ENCODE measurements around the gene ZFP3.
"Not testable (repeated sequence)": the region's sequence is repeated elsewhere in the genome, so short reads cannot be mapped to it uniquely, and the experiment has no call there.

ZFP3 gene

DNA sequence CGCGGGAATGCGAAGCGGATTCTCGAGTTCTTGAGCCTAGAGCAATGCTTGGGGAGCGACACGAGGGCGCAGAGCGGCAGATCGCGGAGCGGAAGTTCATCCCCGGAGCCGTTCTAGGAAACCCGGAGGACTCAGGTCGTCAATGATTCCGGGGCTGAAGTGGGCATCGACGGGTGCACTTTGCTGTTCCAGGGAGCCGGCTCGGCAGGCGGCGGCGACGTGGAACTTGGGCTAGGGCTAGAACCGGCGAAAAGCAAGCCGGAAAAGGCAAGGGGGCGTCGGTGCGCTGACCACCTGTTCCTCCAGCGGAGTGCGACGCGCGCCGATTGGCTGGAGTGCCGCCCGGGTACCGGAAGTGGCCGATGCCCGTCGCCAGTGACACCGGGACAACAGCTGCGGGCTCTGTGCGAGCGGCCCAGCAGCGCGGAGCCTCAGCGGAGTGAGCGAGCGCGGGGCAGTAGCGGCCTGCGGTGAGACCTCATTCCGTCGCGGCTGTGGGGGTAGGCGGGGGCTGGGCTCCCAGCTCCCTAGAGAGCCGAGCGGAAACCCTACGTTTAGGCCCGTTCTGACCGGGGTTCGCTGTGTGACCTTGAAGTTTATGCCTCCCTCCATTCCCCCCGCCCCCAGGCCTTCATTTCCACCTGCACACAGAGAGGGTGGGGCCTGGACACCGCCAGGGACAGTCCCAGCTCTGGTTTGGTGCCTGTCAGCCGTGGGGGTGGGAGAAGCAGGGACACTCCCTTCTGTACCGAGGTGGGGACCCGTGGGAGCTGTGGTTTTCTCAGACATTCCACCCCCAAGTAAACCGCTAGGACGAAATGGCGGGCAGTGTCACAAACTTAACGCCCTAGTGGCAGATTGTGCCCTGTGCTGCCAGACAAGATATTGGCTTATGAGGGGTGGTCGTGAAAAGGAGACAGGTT lies at the start of gene ZFP3:
ZFP3 (plus strand) TSS at position 362 of the 923 bp plus-strand sequence. CDS start 13,038 bp downstream, outside the sequence.
- TF ChIP-seq, protein P1, sequence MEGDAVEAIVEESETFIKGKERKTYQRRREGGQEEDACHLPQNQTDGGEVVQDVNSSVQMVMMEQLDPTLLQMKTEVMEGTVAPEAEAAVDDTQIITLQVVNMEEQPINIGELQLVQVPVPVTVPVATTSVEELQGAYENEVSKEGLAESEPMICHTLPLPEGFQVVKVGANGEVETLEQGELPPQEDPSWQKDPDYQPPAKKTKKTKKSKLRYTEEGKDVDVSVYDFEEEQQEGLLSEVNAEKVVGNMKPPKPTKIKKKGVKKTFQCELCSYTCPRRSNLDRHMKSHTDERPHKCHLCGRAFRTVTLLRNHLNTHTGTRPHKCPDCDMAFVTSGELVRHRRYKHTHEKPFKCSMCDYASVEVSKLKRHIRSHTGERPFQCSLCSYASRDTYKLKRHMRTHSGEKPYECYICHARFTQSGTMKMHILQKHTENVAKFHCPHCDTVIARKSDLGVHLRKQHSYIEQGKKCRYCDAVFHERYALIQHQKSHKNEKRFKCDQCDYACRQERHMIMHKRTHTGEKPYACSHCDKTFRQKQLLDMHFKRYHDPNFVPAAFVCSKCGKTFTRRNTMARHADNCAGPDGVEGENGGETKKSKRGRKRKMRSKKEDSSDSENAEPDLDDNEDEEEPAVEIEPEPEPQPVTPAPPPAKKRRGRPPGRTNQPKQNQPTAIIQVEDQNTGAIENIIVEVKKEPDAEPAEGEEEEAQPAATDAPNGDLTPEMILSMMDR (IDR thresholded peaks at IDR 0.05; ENCODE audit: low read depth, low read length): peak; percentile 6
- DNase-seq (ENCODE audit: low read depth, low spot score): peak; percentile 82
- in situ Hi-C loops (cut with HindIII; ENCODE audit: low sequenced_read_pairs): no loop called here
- peak within 1 kb of the TSS; percentile 68 for H3K4me3 ChIP-seq (ENCODE audit: low read depth, low read length)

DNA sequence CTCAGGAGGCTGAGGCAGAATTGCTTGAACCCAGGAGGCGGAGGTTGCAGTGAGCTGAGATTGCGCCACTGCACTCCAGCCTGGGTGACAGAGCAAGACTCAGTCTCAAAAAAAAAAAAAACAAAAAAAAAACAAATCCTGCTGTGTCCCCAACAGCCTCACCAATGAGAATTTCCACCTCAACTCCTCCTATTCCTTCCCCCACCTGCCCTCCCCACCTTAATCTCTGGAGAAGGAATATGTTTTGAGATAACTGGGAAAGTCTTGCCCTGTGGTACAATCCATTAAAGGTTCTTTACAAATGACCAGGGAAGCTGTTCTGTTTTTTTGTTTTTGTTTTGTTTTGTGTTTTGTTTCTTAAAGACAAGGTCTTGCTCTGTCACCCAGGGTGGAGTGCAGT lies 48.1 kb upstream of the ZFP3 start:
- in situ Hi-C loops (cut with HindIII; ENCODE audit: low sequenced_read_pairs); H3K4me3 ChIP-seq (ENCODE audit: low read depth, low read length); DNase-seq (ENCODE audit: low read depth, low spot score): not testable (repeated sequence)

DNA sequence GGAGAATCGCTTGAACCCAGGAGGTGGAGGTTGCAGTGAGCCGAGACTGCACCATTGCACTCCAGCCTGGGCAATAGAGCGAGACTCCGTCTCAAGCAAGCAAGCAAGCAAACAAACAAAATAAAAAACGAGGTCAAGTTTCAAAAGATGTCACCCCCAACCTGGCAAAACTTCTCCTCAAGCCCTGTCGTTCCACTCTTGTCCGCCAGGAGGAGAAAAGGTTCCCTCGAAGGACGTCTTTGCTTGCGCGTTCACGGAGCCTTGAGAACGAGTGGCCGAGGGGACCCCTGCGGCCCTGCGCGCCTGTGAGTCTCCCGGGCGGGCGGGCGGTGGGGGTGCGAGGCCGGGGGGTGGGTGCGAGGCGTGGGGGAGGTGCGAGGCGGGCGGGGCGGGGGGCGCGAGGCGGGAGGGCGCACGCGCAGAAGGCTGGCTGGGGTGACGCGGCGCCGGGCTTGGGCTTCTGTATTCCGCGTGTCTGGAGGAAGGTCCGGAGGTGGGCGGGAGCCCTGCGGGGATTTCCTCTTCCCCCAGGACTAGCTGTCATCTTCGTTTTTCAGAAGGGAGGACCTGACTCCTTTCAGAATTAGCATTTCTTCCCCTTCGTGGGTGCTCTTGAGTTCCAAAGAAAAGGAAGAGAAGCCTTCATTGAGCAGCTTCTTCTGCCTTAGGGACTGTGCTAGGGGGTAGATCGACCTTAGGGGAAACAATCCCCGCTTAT lies 46.7 kb upstream of the ZFP3 start:
- in situ Hi-C loops (cut with HindIII; ENCODE audit: low sequenced_read_pairs): no loop called here
- TF ChIP-seq, protein P1 (IDR thresholded peaks at IDR 0.05; ENCODE audit: low read depth, low read length): peak; percentile 85
- H3K4me3 ChIP-seq (ENCODE audit: low read depth, low read length): peak overlapping the region; percentile 14
- DNase-seq (ENCODE audit: low read depth, low spot score): peak; percentile 70

DNA sequence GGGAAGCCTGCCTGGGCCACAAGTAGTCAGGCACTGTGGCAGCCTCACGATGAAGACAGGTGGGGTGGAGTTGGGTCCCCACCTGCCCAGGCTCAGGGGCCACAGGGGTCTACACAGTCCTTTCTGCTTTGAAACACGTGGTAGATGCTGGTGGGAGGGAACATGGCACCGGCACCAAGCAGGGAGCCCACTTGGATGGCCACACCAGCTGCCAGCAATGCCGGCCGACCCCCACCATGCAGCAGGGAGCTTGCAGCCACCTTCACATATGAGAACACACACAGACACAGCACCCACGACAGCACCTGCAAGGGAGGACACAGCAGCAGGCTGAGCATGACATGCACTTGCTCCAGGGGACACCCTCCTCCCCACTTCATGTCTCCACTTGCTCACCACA lies 45.4 kb upstream of the ZFP3 start:
- in situ Hi-C loops (cut with HindIII; ENCODE audit: low sequenced_read_pairs): no loop called here
- TF ChIP-seq, protein P1 (IDR thresholded peaks at IDR 0.05; ENCODE audit: low read depth, low read length): no peak
- no peak for DNase-seq (ENCODE audit: low read depth, low spot score)
- H3K4me3 ChIP-seq (ENCODE audit: low read depth, low read length): no peak overlapping the region

DNA sequence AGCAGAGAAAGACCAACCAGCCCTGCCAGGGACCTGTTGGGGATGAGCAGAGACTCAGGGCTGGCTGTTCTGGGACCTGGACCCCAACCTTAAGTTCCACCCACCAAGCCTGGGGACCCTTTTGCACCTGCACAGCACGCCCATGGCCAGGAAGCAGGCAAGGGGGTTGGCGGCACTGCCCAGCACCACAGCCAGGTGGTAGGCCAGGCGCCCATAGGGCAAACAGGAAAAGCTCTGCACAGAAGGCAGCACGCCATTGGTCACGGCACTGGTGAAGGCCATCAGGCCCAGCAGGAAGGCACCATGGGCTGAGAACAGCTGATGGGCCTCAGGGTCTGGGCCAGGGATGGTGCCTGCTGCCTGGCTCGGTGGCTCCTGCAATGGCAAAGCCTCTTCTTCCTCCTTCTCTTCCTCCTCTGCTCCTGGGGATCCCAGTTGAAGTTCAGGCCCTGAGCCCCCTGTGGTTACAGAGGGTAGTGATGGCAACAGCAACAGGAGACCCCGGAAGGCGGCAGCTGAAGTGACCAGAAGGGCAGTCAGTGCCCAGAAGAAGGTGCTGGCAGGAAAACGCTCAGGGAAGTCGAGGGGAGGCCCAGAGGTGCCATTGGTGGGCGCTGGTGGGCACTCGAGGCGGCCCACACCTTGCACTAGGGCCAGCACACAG lies 44.8 kb upstream of the ZFP3 start:
- in situ Hi-C loops (cut with HindIII; ENCODE audit: low sequenced_read_pairs): no loop called here
- H3K4me3 ChIP-seq (ENCODE audit: low read depth, low read length): no peak overlapping the region
- no peak for DNase-seq (ENCODE audit: low read depth, low spot score)
- TF ChIP-seq, protein P1 (IDR thresholded peaks at IDR 0.05; ENCODE audit: low read depth, low read length): no peak

DNA sequence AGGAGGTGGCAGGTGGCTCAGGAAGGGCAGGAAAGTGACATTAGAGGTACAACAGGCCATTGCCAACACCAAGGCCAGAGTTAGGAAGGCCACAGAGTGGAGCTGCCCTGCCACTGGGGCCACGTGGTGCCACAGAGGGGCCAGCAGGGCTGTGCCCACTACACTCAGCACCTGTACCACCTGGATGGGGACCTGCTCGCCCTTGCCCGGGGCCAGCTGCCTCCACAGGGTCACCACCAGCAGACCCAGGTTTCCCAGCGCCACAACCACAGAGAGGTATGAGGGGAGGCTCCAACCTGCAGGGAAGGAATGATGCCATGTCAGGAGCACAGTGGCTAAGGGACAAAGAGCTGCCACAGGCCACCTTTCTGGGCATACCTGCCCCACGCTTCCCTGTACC lies 44.2 kb upstream of the ZFP3 start:
- TF ChIP-seq, protein P1 (IDR thresholded peaks at IDR 0.05; ENCODE audit: low read depth, low read length): no peak
- H3K4me3 ChIP-seq (ENCODE audit: low read depth, low read length): no peak overlapping the region
- in situ Hi-C loops (cut with HindIII; ENCODE audit: low sequenced_read_pairs): no loop called here
- DNase-seq (ENCODE audit: low read depth, low spot score): no peak
